Keratinocyte (primary cell): ENCODE results near the gene PYGO1. TPM values are rescaled to one million over a fixed set of nuclear protein-coding genes. Genes with fewer than 3 reads are reported as not detected.

ENCODE experiments used
- DNase-seq: peaks from one replicate; pipeline ENCODE4 v3.0.0-alpha.2; 2011; ENCODE audit warnings: low read depth, missing footprints, low spot score
- FAIRE-seq: peaks from 2 replicates; lab custom pipeline; 2011; peaks lifted over from hg19 to GRCh38; lab: Jason Lieb, UNC
- H2AFZ ChIP-seq: 2 replicates; pipeline ENCODE4 v1.6.0; 2012; ENCODE audit warnings: low read length, control low read depth, inconsistent platforms; ENCODE audit not compliant: control insufficient read depth
- H3K27ac ChIP-seq: 2 replicates; pipeline ENCODE4 v1.5.1; 2011; ENCODE audit warnings: low read length; ENCODE audit not compliant: control insufficient read depth, insufficient read depth
- H3K27me3 ChIP-seq: 3 replicates; pipeline ENCODE4 v1.6.0; 2011; ENCODE audit warnings: low read length; ENCODE audit not compliant: control insufficient read depth, insufficient read depth; ENCODE audit errors: extremely low read depth
- H3K36me3 ChIP-seq, 2 experiments: 2 replicates in 1 of 2; 3 replicates in 1 of 2; pipeline ENCODE4 v1.5.1; 2011; ENCODE audit warnings: low read length in 2 of 2, mild to moderate bottlenecking in 1 of 2; ENCODE audit not compliant: control insufficient read depth in 2 of 2, insufficient read depth in 2 of 2; ENCODE audit errors: extremely low read depth in 1 of 2
- H3K4me1 ChIP-seq: 3 replicates; pipeline ENCODE4 v1.5.1; 2011; ENCODE audit warnings: low read length; ENCODE audit not compliant: control insufficient read depth, insufficient read depth; ENCODE audit errors: extremely low read depth
- H3K4me2 ChIP-seq: 3 replicates; pipeline ENCODE4 v1.6.0; 2011; ENCODE audit warnings: low read depth, low read length; ENCODE audit not compliant: control insufficient read depth, insufficient read depth; ENCODE audit errors: extremely low read depth
- H3K4me3 ChIP-seq, 3 experiments: fragments of 200-600 bp in 1 of 3; sonication (generic) in 1 of 3; 2 replicates in 2 of 3; 3 replicates in 1 of 3; pipeline ENCODE4 v1.5.1; 2011 to 2016; ENCODE audit warnings: low read length in 3 of 3, mild to moderate bottlenecking in 3 of 3, control low read depth in 2 of 3, inconsistent platforms in 1 of 3, low read depth in 1 of 3, mixed read lengths in 1 of 3, mixed run types in 1 of 3, moderate library complexity in 1 of 3; ENCODE audit not compliant: control insufficient read depth in 2 of 3, insufficient read depth in 2 of 3; ENCODE audit errors: extremely low read depth in 1 of 3
- H3K79me2 ChIP-seq: 2 replicates; pipeline ENCODE4 v1.6.0; 2012; ENCODE audit warnings: low read length; ENCODE audit not compliant: control insufficient read depth, insufficient read depth
- H3K9ac ChIP-seq: 3 replicates; pipeline ENCODE4 v1.6.0; 2011; ENCODE audit warnings: low read length; ENCODE audit not compliant: control insufficient read depth, insufficient read depth; ENCODE audit errors: extremely low read depth
- H3K9me1 ChIP-seq: 3 replicates; pipeline ENCODE4 v1.6.0; 2011; ENCODE audit warnings: low read length; ENCODE audit not compliant: control insufficient read depth, insufficient read depth; ENCODE audit errors: extremely low read depth
- H3K9me3 ChIP-seq: 2 replicates; pipeline ENCODE4 v1.5.1; 2012; ENCODE audit warnings: low read depth, low read length; ENCODE audit not compliant: control insufficient read depth
- H4K20me1 ChIP-seq: 3 replicates; pipeline ENCODE4 v1.6.0; 2011; ENCODE audit warnings: low read length; ENCODE audit not compliant: control insufficient read depth, insufficient read depth; ENCODE audit errors: extremely low read depth
- CTCF ChIP-seq, 3 experiments: IDR thresholded peaks in 1 of 3; conservative IDR thresholded peaks in 1 of 3; optimal IDR thresholded peaks in 1 of 3; 2 replicates in 2 of 3; 3 replicates in 1 of 3; pipeline versions ENCODE3 to v1.5.1; 2011; ENCODE audit warnings: low read length in 3 of 3, mild to moderate bottlenecking in 3 of 3, moderate library complexity in 2 of 3, control low read depth in 1 of 3, inconsistent platforms in 1 of 3; ENCODE audit not compliant: insufficient read depth in 2 of 3; ENCODE audit errors: extremely low read depth in 1 of 3
- EZH2 ChIP-seq: IDR thresholded peaks from one replicate; pipeline ENCODE4 v1.6.1; 2012; ENCODE audit warnings: inconsistent platforms, mild to moderate bottlenecking, low read length, moderate library complexity
- dilution Hi-C: fragments of 300-500 bp; cut with MboI; formaldehyde crosslinking; loops from one replicate; pipeline ENCODE4 v1.7.0; 2020; ENCODE audit warnings: low sequenced_read_pairs; ENCODE audit not compliant: extremely low pct_ligation_motif_present
- polyA plus RNA-seq, 5 experiments: library from polyadenylated mRNA; depleted of rRNA in 3 of 5; stranded (reverse) in 3 of 5; stranded (forward) in 1 of 5; unstranded in 1 of 5; fragments of >200 nt; gene quantifications; 1 replicate in 1 of 5; 2 replicates in 3 of 5; 3 replicates in 1 of 5; pipeline versions ENCODE4 v1.2.1 to v1.2.3, GENCODE V29; 2011 to 2012; ENCODE audit warnings: missing spikeins in 2 of 5, low read depth in 1 of 5, low replicate concordance in 1 of 5

PYGO1 gene
- polyA plus RNA-seq, 1 donor (not counting 4 experiments of a cell fraction or from before 2014, with no cell fraction given) = 2.2 TPM

- H3K9me3 ChIP-seq = no peaks in the 10 kb centered on the region
- no peak overlapping the region for H3K9ac ChIP-seq
- H3K36me3 ChIP-seq = no peaks in the 10 kb centered on the region
- H4K20me1 ChIP-seq = no peaks in the 10 kb centered on the region
- H3K27me3 ChIP-seq = no peaks in the 10 kb centered on the region
- no peaks in the 10 kb centered on the region for H3K79me2 ChIP-seq
- H2AFZ ChIP-seq = peak overlapping the region; percentile 20
- TF ChIP-seq EZH2 = no peak
- dilution Hi-C loops = no loop called here
- H3K27ac ChIP-seq = no peak overlapping the region
- DNase-seq (peak; percentile 5), FAIRE-seq (peak; percentile 9)
- no peaks in the 10 kb centered on the region for H3K9me1 ChIP-seq
- no peak overlapping the region for H3K4me3 ChIP-seq
- H3K4me1 ChIP-seq = peaks cover 4% of the 10 kb centered on the region
- H3K4me2 ChIP-seq = no peak overlapping the region
Measured at GRCh38 chr15:55546718-55547117, 41.4 kb downstream of the PYGO1 start.

- Histone ChIP-seq H3K9ac (no peak overlapping the region), H3K27me3 (no peaks in the 10 kb centered on the region), H3K36me3 (no peaks in the 10 kb centered on the region), H3K9me3 (no peaks in the 10 kb centered on the region), H3K4me1 (no peaks in the 10 kb centered on the region), H3K27ac (no peak overlapping the region), H3K4me2 (no peak overlapping the region), H3K9me1 (no peaks in the 10 kb centered on the region), H3K79me2 (no peaks in the 10 kb centered on the region), H2AFZ (no peak overlapping the region), H3K4me3 (no peak overlapping the region), H4K20me1 (no peaks in the 10 kb centered on the region)
- dilution Hi-C loops = no loop called here
- TF ChIP-seq CTCF (optimal IDR thresholded peaks at IDR 0.05 in 1 of 3, IDR thresholded peaks at IDR 0.05 in 1 of 3, conservative IDR thresholded peaks at IDR 0.05 in 1 of 3; ENCODE audit: extremely low read depth in 1 of 3, insufficient read depth in 2 of 3, low read length in 3 of 3) = no peak
- TF ChIP-seq EZH2 = no peak
- DNase-seq (no peak), FAIRE-seq (no peak)
Measured at GRCh38 chr15:55535436-55535835, 52.7 kb downstream of the PYGO1 start.

DNA sequence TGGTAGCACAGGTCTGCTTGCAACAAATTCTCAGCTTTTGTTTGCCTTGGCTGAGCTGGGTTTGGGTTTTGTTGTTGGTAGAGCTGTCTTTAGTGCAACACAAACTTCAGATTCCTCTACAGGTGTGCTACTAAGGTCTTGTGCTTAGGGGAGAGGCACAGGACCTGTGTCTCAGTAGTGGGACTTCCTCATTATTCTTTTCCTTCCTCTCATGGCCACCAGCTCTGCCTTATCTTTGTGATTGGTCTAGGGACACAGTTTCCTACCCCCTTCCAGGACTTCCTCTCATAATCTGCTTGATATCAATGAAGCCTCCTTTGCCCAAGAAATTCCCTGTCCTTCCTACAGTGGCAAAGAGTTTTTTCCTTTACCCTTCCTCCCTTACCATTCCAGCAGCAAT lies 55.2 kb downstream of the PYGO1 start:
- TF ChIP-seq EZH2 = no peak
- no peak for TF ChIP-seq CTCF (optimal IDR thresholded peaks at IDR 0.05 in 1 of 3, IDR thresholded peaks at IDR 0.05 in 1 of 3, conservative IDR thresholded peaks at IDR 0.05 in 1 of 3; ENCODE audit: extremely low read depth in 1 of 3, insufficient read depth in 2 of 3, low read length in 3 of 3)
- Histone ChIP-seq H3K9me3 (no peaks in the 10 kb centered on the region), H3K4me3 (no peak overlapping the region), H3K79me2 (no peaks in the 10 kb centered on the region), H3K9ac (no peak overlapping the region), H3K4me1 (no peaks in the 10 kb centered on the region), H3K27ac (no peak overlapping the region), H3K4me2 (no peak overlapping the region), H3K27me3 (no peaks in the 10 kb centered on the region), H2AFZ (no peak overlapping the region), H3K36me3 (no peaks in the 10 kb centered on the region), H4K20me1 (no peaks in the 10 kb centered on the region), H3K9me1 (no peaks in the 10 kb centered on the region)
- dilution Hi-C loops = no loop called here
- FAIRE-seq = no peak
- DNase-seq = no peak
